CD8-positive, alpha-beta memory T cell (primary cell): ENCODE results near the gene NDUFS6. TPM values are rescaled to one million over a fixed set of nuclear protein-coding genes. Genes with fewer than 3 reads are reported as not detected.

Experiments used
- CTCF ChIA-PET: fragments of 350-600 bp; sonication (Branson Sonifier 250); formaldehyde crosslinking; loops from one replicate; lab custom pipeline; 2021; ENCODE audit warnings: antibody characterized with exemption; lab: Charles Lee
- POLR2A ChIA-PET: fragments of 350-600 bp; sonication (Branson Sonifier 250); formaldehyde crosslinking; loops from one replicate; lab custom pipeline; 2021; ENCODE audit warnings: antibody characterized with exemption; lab: Charles Lee
- DNase-seq, 5 donors: peaks; one replicate each; pipeline versions ENCODE4 v3.0.0 to v3.0.0-alpha.2; 2020 to 2022; ENCODE audit warnings: mixed read lengths in 1 of 5
- H3K27ac ChIP-seq: one replicate; pipeline ENCODE4 v1.7.0; 2013; ENCODE audit warnings: low read depth, mild to moderate bottlenecking, low read length, moderate library complexity
- H3K27me3 ChIP-seq: 2 replicates; pipeline ENCODE4 v1.7.0; 2013; ENCODE audit warnings: low read length, mild to moderate bottlenecking; ENCODE audit not compliant: insufficient read depth, poor library complexity, severe bottlenecking
- H3K36me3 ChIP-seq: 2 replicates; pipeline ENCODE4 v1.7.0; 2013; ENCODE audit warnings: mild to moderate bottlenecking, low read length, moderate library complexity; ENCODE audit not compliant: insufficient read depth
- H3K4me1 ChIP-seq: 2 replicates; pipeline ENCODE4 v1.7.0; 2013; ENCODE audit warnings: mild to moderate bottlenecking, low read length, moderate library complexity; ENCODE audit not compliant: insufficient read depth
- H3K4me3 ChIP-seq: 2 replicates; pipeline ENCODE4 v1.7.0; 2013; ENCODE audit warnings: mild to moderate bottlenecking, low read length
- H3K9me3 ChIP-seq: 2 replicates; pipeline ENCODE4 v1.7.0; 2013; ENCODE audit warnings: mild to moderate bottlenecking, low read length
- H3K27ac Mint-ChIP-seq, 8 donors: one replicate each; pipeline ENCODE4 v1.8.0; 2020 to 2021; ENCODE audit warnings: mixed read lengths in 8 of 8, mild to moderate bottlenecking in 6 of 8, inconsistent platforms in 3 of 8, moderate library complexity in 3 of 8
- H3K27me3 Mint-ChIP-seq, 2 donors: one replicate each; pipeline ENCODE4 v1.8.0; 2020 to 2021; ENCODE audit warnings: mixed read lengths in 2 of 2, mild to moderate bottlenecking in 1 of 2, moderate library complexity in 1 of 2
- H3K36me3 Mint-ChIP-seq, 3 donors: one replicate each; pipeline ENCODE4 v1.8.0; 2020 to 2021; ENCODE audit warnings: mixed read lengths in 3 of 3, inconsistent platforms in 1 of 3, mild to moderate bottlenecking in 1 of 3
- H3K4me1 Mint-ChIP-seq, 3 donors: one replicate each; pipeline ENCODE4 v1.8.0; 2020 to 2021; ENCODE audit warnings: mixed read lengths in 3 of 3, inconsistent platforms in 1 of 3, mild to moderate bottlenecking in 1 of 3
- H3K4me3 Mint-ChIP-seq, 7 donors: one replicate each; pipeline ENCODE4 v1.8.0; 2020 to 2021; ENCODE audit warnings: mixed read lengths in 7 of 7, mild to moderate bottlenecking in 6 of 7, moderate library complexity in 4 of 7, inconsistent platforms in 2 of 7
- H3K9me3 Mint-ChIP-seq, 5 donors: one replicate each; pipeline ENCODE4 v1.8.0; 2020 to 2022; ENCODE audit warnings: mixed read lengths in 5 of 5, mild to moderate bottlenecking in 3 of 5, moderate library complexity in 2 of 5, inconsistent platforms in 1 of 5
- polyA plus RNA-seq: library from polyadenylated mRNA; unstranded; fragments of 300-500 nt; fragmentation: Illumina TruSeq; gene quantifications from one replicate; pipeline ENCODE4 v1.2.3, GENCODE V29; 2021
- total RNA-seq, 2 experiments: library from RNA; stranded (reverse); gene quantifications; one replicate each; pipeline ENCODE4 v1.2.3, GENCODE V29; 2021

The NDUFS6 gene
- total and polyA plus RNA-seq, 3 experiments from 2014 or later: 43.4 to 83.7 (median 44.2) TPM

- Mint-ChIP-seq H3K27ac (no peak overlapping the region), H3K4me3 (no peak overlapping the region)
- CTCF ChIA-PET: no interaction called here
Measured at GRCh38 chr5:1757511-1757910, 43.7 kb upstream of the NDUFS6 start.

GRCh38 chr5:1758574-1758973 lies 42.6 kb upstream of the NDUFS6 start:
- H3K27me3 Mint-ChIP-seq: peaks cover 13 to 22% of the 10 kb centered on the region in 2 donors
- peaks cover 7 to 10% (median 8%) of the 10 kb centered on the region in 5 donors for H3K9me3 Mint-ChIP-seq
- Histone ChIP-seq H3K27me3 (no peaks in the 10 kb centered on the region), H3K27ac (no peak overlapping the region), H3K9me3 (no peaks in the 10 kb centered on the region), H3K4me3 (no peak overlapping the region), H3K36me3 (no peaks in the 10 kb centered on the region), H3K4me1 (no peaks in the 10 kb centered on the region)
- H3K4me3 Mint-ChIP-seq: no peak overlapping the region
- H3K27ac Mint-ChIP-seq: no peak overlapping the region
- ChIA-PET CTCF (no interaction called here), POLR2A (no interaction called here)
- H3K4me1 Mint-ChIP-seq: no peaks in the 10 kb centered on the region
- H3K36me3 Mint-ChIP-seq: no peaks in the 10 kb centered on the region
- DNase-seq: no peak

More at GRCh38 chr5:1757511-1757910, 43.7 kb upstream of the NDUFS6 start:
- peaks cover 7 to 10% (median 8%) of the 10 kb centered on the region in 5 donors for H3K9me3 Mint-ChIP-seq
- no peaks in the 10 kb centered on the region for H3K4me1 ChIP-seq
- no peaks in the 10 kb centered on the region for H3K36me3 ChIP-seq
- H3K4me1 Mint-ChIP-seq: no peaks in the 10 kb centered on the region
- no peak overlapping the region for H3K27ac ChIP-seq
- POLR2A ChIA-PET: no interaction called here
- H3K4me3 ChIP-seq: no peak overlapping the region
- no peaks in the 10 kb centered on the region for H3K36me3 Mint-ChIP-seq
- H3K9me3 ChIP-seq: no peaks in the 10 kb centered on the region
- no peaks in the 10 kb centered on the region for H3K27me3 ChIP-seq
- no peak for DNase-seq
- peaks cover 10 to 16% of the 10 kb centered on the region in 2 donors for H3K27me3 Mint-ChIP-seq

GRCh38 chr5:1759378-1759970 lies 41.7 kb upstream of the NDUFS6 start:
- Histone ChIP-seq H3K36me3 (no peaks in the 10 kb centered on the region), H3K4me3 (no peak overlapping the region), H3K27me3 (no peaks in the 10 kb centered on the region), H3K4me1 (no peaks in the 10 kb centered on the region), H3K9me3 (no peaks in the 10 kb centered on the region), H3K27ac (no peak overlapping the region)
- Mint-ChIP-seq H3K9me3 (peaks cover 7 to 10% (median 8%) of the 10 kb centered on the region in 5 donors), H3K27ac (no peak overlapping the region), H3K4me3 (no peak overlapping the region), H3K4me1 (no peaks in the 10 kb centered on the region), H3K36me3 (no peaks in the 10 kb centered on the region), H3K27me3 (peaks cover 16 to 27% of the 10 kb centered on the region in 2 donors)
- DNase-seq: no peak
- ChIA-PET POLR2A (no interaction called here), CTCF (no interaction called here)

- no peaks in the 10 kb centered on the region for H3K36me3 Mint-ChIP-seq
- H3K4me1 Mint-ChIP-seq: no peaks in the 10 kb centered on the region
- Histone ChIP-seq H3K27ac (no peak overlapping the region), H3K27me3 (no peaks in the 10 kb centered on the region), H3K9me3 (no peaks in the 10 kb centered on the region), H3K4me1 (no peaks in the 10 kb centered on the region), H3K4me3 (no peak overlapping the region), H3K36me3 (no peaks in the 10 kb centered on the region)
- no peak overlapping the region for H3K4me3 Mint-ChIP-seq
- peaks cover 18 to 32% of the 10 kb centered on the region in 2 donors for H3K27me3 Mint-ChIP-seq
- DNase-seq: no peak
- ChIA-PET POLR2A (no interaction called here), CTCF (no interaction called here)
- H3K9me3 Mint-ChIP-seq: peaks cover 7 to 10% (median 8%) of the 10 kb centered on the region in 5 donors
- no peak overlapping the region for H3K27ac Mint-ChIP-seq
Measured at GRCh38 chr5:1760231-1760630, 41.0 kb upstream of the NDUFS6 start.

- Mint-ChIP-seq H3K27me3 (peaks cover 20 to 30% of the 10 kb centered on the region in 2 donors), H3K36me3 (no peaks in the 10 kb centered on the region), H3K27ac (no peak overlapping the region), H3K4me1 (no peaks in the 10 kb centered on the region), H3K4me3 (no peak overlapping the region), H3K9me3 (peaks cover 7 to 10% (median 8%) of the 10 kb centered on the region in 5 donors)
- ChIA-PET CTCF (no interaction called here), POLR2A (no interaction called here)
- H3K4me1 ChIP-seq: no peaks in the 10 kb centered on the region
- no peaks in the 10 kb centered on the region for H3K9me3 ChIP-seq
- no peak overlapping the region for H3K27ac ChIP-seq
- no peak overlapping the region for H3K4me3 ChIP-seq
- H3K36me3 ChIP-seq: no peaks in the 10 kb centered on the region
- DNase-seq: no peak
- H3K27me3 ChIP-seq: no peaks in the 10 kb centered on the region
Measured at GRCh38 chr5:1760656-1761452, 40.4 kb upstream of the NDUFS6 start.

GRCh38 chr5:1761453-1761755 lies 39.8 kb upstream of the NDUFS6 start:
- POLR2A ChIA-PET: no interaction called here
- Histone ChIP-seq H3K9me3 (no peaks in the 10 kb centered on the region), H3K27ac (no peak overlapping the region), H3K27me3 (no peaks in the 10 kb centered on the region), H3K36me3 (no peaks in the 10 kb centered on the region), H3K4me1 (no peaks in the 10 kb centered on the region), H3K4me3 (no peak overlapping the region)
- Mint-ChIP-seq H3K27ac (no peak overlapping the region), H3K4me3 (no peak overlapping the region), H3K4me1 (no peaks in the 10 kb centered on the region), H3K9me3 (peaks cover 7 to 10% (median 8%) of the 10 kb centered on the region in 5 donors), H3K36me3 (no peaks in the 10 kb centered on the region), H3K27me3 (peaks cover 24 to 30% of the 10 kb centered on the region in 2 donors)
- DNase-seq: no peak
- CTCF ChIA-PET: no interaction called here

GRCh38 chr5:1762121-1762882 lies 38.9 kb upstream of the NDUFS6 start:
- no peak overlapping the region for H3K4me3 ChIP-seq
- H3K4me3 Mint-ChIP-seq: no peak overlapping the region
- no peaks in the 10 kb centered on the region for H3K9me3 ChIP-seq
- no peaks in the 10 kb centered on the region for H3K27me3 ChIP-seq
- H3K36me3 ChIP-seq: no peaks in the 10 kb centered on the region
- H3K36me3 Mint-ChIP-seq: no peaks in the 10 kb centered on the region
- ChIA-PET CTCF (interaction anchor here (1.2 to 2.3 kb wide), 3 partner anchors 20 to 278 kb away, joined by 3 to 7 read pairs (median 5); no protein-coding TSS in a partner anchor), POLR2A (no interaction called here)
- no peaks in the 10 kb centered on the region for H3K4me1 Mint-ChIP-seq
- H3K27me3 Mint-ChIP-seq: peaks cover 24 to 30% of the 10 kb centered on the region in 2 donors
- DNase-seq: no peak
- no peak overlapping the region for H3K27ac Mint-ChIP-seq
- no peaks in the 10 kb centered on the region for H3K4me1 ChIP-seq
- H3K9me3 Mint-ChIP-seq: peaks cover 7 to 10% (median 8%) of the 10 kb centered on the region in 5 donors
- H3K27ac ChIP-seq: no peak overlapping the region
